ENCODE measurements around the gene CYP4Z1. TPM values are rescaled to one million over a fixed set of nuclear protein-coding genes. Genes with fewer than 3 reads are reported as not detected.
"Not testable (repeated sequence)": the region's sequence is repeated elsewhere in the genome, so short reads cannot be mapped to it uniquely, and the experiment has no call there.

Gene CYP4Z1
- total and polyA plus RNA-seq, 2 donors: 0.42 to 1.7 TPM

DNA sequence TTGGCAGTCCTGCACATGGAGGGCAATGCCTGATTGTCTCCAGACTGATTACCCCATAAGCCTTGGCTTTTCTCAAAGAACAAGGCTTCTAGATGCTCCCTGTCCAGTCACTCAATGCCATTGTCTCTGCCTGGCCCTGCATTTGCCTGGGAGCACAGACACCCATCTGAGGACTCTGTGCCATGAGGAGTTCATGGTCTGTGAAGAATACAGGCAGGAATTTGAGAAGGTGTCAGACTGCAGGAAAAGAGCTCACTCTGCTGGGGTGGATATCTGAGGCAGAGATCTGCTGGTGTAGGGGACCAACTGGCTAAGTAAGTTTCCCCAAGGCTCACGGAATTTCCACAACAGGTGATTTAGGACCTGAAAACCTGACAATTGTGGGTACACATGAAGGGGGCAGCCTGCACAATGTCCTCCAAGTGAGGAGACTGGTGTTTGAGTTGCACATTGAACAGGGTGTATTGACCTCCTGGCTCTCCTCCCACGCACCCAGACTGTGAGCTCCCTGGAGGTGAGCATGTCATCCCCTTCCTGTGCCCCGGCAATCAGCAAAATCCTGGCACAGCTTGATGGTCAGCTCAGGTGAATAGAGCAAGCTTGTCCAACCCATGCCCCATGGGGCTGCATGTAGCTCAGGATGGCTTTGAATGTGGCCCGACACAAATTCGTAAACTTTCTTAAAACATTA lies 71.0 kb downstream of the CYP4Z1 start:
- Histone ChIP-seq H3K4me3 (ENCODE audit: low read length in 2 of 2) (no peak overlapping the region), H3K27me3 (ENCODE audit: control insufficient read depth in 2 of 2, insufficient read depth in 1 of 2, low read length in 1 of 2) (no peaks in the 10 kb centered on the region), H3K36me3 (ENCODE audit: control insufficient read depth in 2 of 2, insufficient read depth in 2 of 2, low read length in 1 of 2) (no peaks in the 10 kb centered on the region), H3K27ac (ENCODE audit: low read depth in 1 of 2, low read length in 1 of 2) (no peak overlapping the region), H3K4me1 (ENCODE audit: control insufficient read depth in 2 of 2, insufficient read depth in 2 of 2, low read length in 2 of 2) (no peaks in the 10 kb centered on the region), H3K9me3 (ENCODE audit: control insufficient read depth in 2 of 2, insufficient read depth in 1 of 2, low read length in 1 of 2) (no peaks in the 10 kb centered on the region)
- 95% methylated on average over 5 of the region's 5 CpGs for WGBS
- DNase-seq (ENCODE audit: low read depth in 6 of 9, low spot score in 9 of 9): no peak

- H3K27me3 ChIP-seq (ENCODE audit: control insufficient read depth in 2 of 2, insufficient read depth in 1 of 2, low read length in 1 of 2); H3K9me3 ChIP-seq (ENCODE audit: control insufficient read depth in 2 of 2, insufficient read depth in 1 of 2, low read length in 1 of 2); H3K27ac ChIP-seq (ENCODE audit: low read depth in 1 of 2, low read length in 1 of 2); H3K4me3 ChIP-seq (ENCODE audit: low read length in 2 of 2); DNase-seq (ENCODE audit: low read depth in 6 of 9, low spot score in 9 of 9); H3K36me3 ChIP-seq (ENCODE audit: control insufficient read depth in 2 of 2, insufficient read depth in 2 of 2, low read length in 1 of 2); H3K4me1 ChIP-seq (ENCODE audit: control insufficient read depth in 2 of 2, insufficient read depth in 2 of 2, low read length in 2 of 2): not testable (repeated sequence)
- 87% methylated on average over 3 of the region's 3 CpGs for WGBS
These were observed 73.3 kb downstream of the CYP4Z1 start for GRCh38 chr1:47140358-47140757.

- not testable (repeated sequence) for DNase-seq (ENCODE audit: low read depth in 6 of 9, low spot score in 9 of 9); H3K9me3 ChIP-seq (ENCODE audit: control insufficient read depth in 2 of 2, insufficient read depth in 1 of 2, low read length in 1 of 2); H3K27ac ChIP-seq (ENCODE audit: low read depth in 1 of 2, low read length in 1 of 2); H3K4me1 ChIP-seq (ENCODE audit: control insufficient read depth in 2 of 2, insufficient read depth in 2 of 2, low read length in 2 of 2); H3K27me3 ChIP-seq (ENCODE audit: control insufficient read depth in 2 of 2, insufficient read depth in 1 of 2, low read length in 1 of 2); H3K4me3 ChIP-seq (ENCODE audit: low read length in 2 of 2); H3K36me3 ChIP-seq (ENCODE audit: control insufficient read depth in 2 of 2, insufficient read depth in 2 of 2, low read length in 1 of 2)
- 77% methylated on average over 6 of the region's 6 CpGs for WGBS
These were observed 76.6 kb downstream of the CYP4Z1 start for GRCh38 chr1:47143654-47144053.

GRCh38 chr1:47146495-47146894 lies 79.5 kb downstream of the CYP4Z1 start:
- H3K27me3 ChIP-seq (ENCODE audit: control insufficient read depth in 2 of 2, insufficient read depth in 1 of 2, low read length in 1 of 2); H3K27ac ChIP-seq (ENCODE audit: low read depth in 1 of 2, low read length in 1 of 2); H3K36me3 ChIP-seq (ENCODE audit: control insufficient read depth in 2 of 2, insufficient read depth in 2 of 2, low read length in 1 of 2); H3K9me3 ChIP-seq (ENCODE audit: control insufficient read depth in 2 of 2, insufficient read depth in 1 of 2, low read length in 1 of 2); H3K4me3 ChIP-seq (ENCODE audit: low read length in 2 of 2); DNase-seq (ENCODE audit: low read depth in 6 of 9, low spot score in 9 of 9); H3K4me1 ChIP-seq (ENCODE audit: control insufficient read depth in 2 of 2, insufficient read depth in 2 of 2, low read length in 2 of 2): not testable (repeated sequence)
- WGBS: 40% methylated on average over 1 of the region's 1 CpG

- DNase-seq (ENCODE audit: low read depth in 6 of 9, low spot score in 9 of 9): no peak
- H3K4me3 ChIP-seq (ENCODE audit: low read length in 2 of 2): no peak overlapping the region
- no peaks in the 10 kb centered on the region for H3K9me3 ChIP-seq (ENCODE audit: control insufficient read depth in 2 of 2, insufficient read depth in 1 of 2, low read length in 1 of 2)
- no peaks in the 10 kb centered on the region for H3K27me3 ChIP-seq (ENCODE audit: control insufficient read depth in 2 of 2, insufficient read depth in 1 of 2, low read length in 1 of 2)
- 74% methylated on average over 6 of the region's 6 CpGs for WGBS
- no peaks in the 10 kb centered on the region for H3K4me1 ChIP-seq (ENCODE audit: control insufficient read depth in 2 of 2, insufficient read depth in 2 of 2, low read length in 2 of 2)
- no peaks in the 10 kb centered on the region for H3K36me3 ChIP-seq (ENCODE audit: control insufficient read depth in 2 of 2, insufficient read depth in 2 of 2, low read length in 1 of 2)
- H3K27ac ChIP-seq (ENCODE audit: low read depth in 1 of 2, low read length in 1 of 2): no peak overlapping the region
These were observed 80.2 kb downstream of the CYP4Z1 start for GRCh38 chr1:47147047-47147785.

- not testable (repeated sequence) for H3K36me3 ChIP-seq (ENCODE audit: control insufficient read depth in 2 of 2, insufficient read depth in 2 of 2, low read length in 1 of 2); H3K27ac ChIP-seq (ENCODE audit: low read depth in 1 of 2, low read length in 1 of 2); DNase-seq (ENCODE audit: low read depth in 6 of 9, low spot score in 9 of 9); H3K9me3 ChIP-seq (ENCODE audit: control insufficient read depth in 2 of 2, insufficient read depth in 1 of 2, low read length in 1 of 2); H3K27me3 ChIP-seq (ENCODE audit: control insufficient read depth in 2 of 2, insufficient read depth in 1 of 2, low read length in 1 of 2); H3K4me3 ChIP-seq (ENCODE audit: low read length in 2 of 2); H3K4me1 ChIP-seq (ENCODE audit: control insufficient read depth in 2 of 2, insufficient read depth in 2 of 2, low read length in 2 of 2)
- WGBS: 68% methylated on average over 9 of the region's 9 CpGs
These were observed 82.1 kb downstream of the CYP4Z1 start for GRCh38 chr1:47149162-47149561.

DNA sequence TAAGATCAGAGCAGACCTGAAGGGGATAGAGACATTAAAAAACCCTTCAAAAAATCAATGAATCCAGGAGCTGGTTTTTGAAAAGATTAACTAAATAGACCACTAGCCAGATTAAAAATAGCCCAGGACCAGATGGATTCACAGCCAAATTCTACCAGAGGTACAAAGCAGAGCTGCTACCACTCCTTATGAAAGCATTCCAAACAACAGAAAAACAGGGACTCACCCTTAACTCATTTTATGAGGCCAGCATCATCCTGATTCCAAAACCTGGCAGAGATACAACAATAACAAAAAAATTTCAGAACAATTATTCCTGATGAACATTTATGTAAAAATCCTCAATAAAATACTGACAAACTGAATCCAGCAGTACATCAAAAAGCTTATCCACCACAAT lies 89.4 kb downstream of the CYP4Z1 start:
- H3K27me3 ChIP-seq (ENCODE audit: control insufficient read depth in 2 of 2, insufficient read depth in 1 of 2, low read length in 1 of 2); H3K9me3 ChIP-seq (ENCODE audit: control insufficient read depth in 2 of 2, insufficient read depth in 1 of 2, low read length in 1 of 2); H3K27ac ChIP-seq (ENCODE audit: low read depth in 1 of 2, low read length in 1 of 2); H3K36me3 ChIP-seq (ENCODE audit: control insufficient read depth in 2 of 2, insufficient read depth in 2 of 2, low read length in 1 of 2); H3K4me1 ChIP-seq (ENCODE audit: control insufficient read depth in 2 of 2, insufficient read depth in 2 of 2, low read length in 2 of 2); DNase-seq (ENCODE audit: low read depth in 6 of 9, low spot score in 9 of 9); H3K4me3 ChIP-seq (ENCODE audit: low read length in 2 of 2): not testable (repeated sequence)

- H3K36me3 ChIP-seq (ENCODE audit: control insufficient read depth in 2 of 2, insufficient read depth in 2 of 2, low read length in 1 of 2); DNase-seq (ENCODE audit: low read depth in 6 of 9, low spot score in 9 of 9); H3K4me3 ChIP-seq (ENCODE audit: low read length in 2 of 2); H3K4me1 ChIP-seq (ENCODE audit: control insufficient read depth in 2 of 2, insufficient read depth in 2 of 2, low read length in 2 of 2); H3K27me3 ChIP-seq (ENCODE audit: control insufficient read depth in 2 of 2, insufficient read depth in 1 of 2, low read length in 1 of 2); H3K27ac ChIP-seq (ENCODE audit: low read depth in 1 of 2, low read length in 1 of 2); H3K9me3 ChIP-seq (ENCODE audit: control insufficient read depth in 2 of 2, insufficient read depth in 1 of 2, low read length in 1 of 2): not testable (repeated sequence)
- 82% methylated on average over 3 of the region's 3 CpGs for WGBS
These were observed 90.9 kb downstream of the CYP4Z1 start for GRCh38 chr1:47157957-47158356.

DNA sequence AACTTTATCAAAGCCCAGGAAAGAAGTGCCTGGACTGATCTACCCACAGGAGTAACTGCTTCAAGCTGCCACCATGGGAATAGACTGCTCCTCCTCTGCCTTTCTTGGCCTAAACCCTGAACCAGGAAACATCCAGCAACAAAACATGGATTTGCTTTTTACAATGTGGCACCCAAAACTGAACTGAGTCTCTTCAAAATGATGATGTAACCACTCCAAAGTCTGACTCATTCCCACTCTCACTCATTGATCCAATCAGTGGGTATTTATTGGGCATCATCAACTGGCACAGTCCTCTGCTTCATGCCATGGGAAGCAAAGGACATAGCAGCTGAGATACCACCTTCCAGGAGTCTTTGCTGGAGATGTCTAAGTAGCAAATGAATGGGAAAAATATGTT lies 93.7 kb downstream of the CYP4Z1 start:
- Histone ChIP-seq H3K36me3 (ENCODE audit: control insufficient read depth in 2 of 2, insufficient read depth in 2 of 2, low read length in 1 of 2) (no peaks in the 10 kb centered on the region), H3K27ac (ENCODE audit: low read depth in 1 of 2, low read length in 1 of 2) (no peak overlapping the region), H3K4me3 (ENCODE audit: low read length in 2 of 2) (no peak overlapping the region), H3K4me1 (ENCODE audit: control insufficient read depth in 2 of 2, insufficient read depth in 2 of 2, low read length in 2 of 2) (no peaks in the 10 kb centered on the region), H3K9me3 (ENCODE audit: control insufficient read depth in 2 of 2, insufficient read depth in 1 of 2, low read length in 1 of 2) (no peaks in the 10 kb centered on the region), H3K27me3 (ENCODE audit: control insufficient read depth in 2 of 2, insufficient read depth in 1 of 2, low read length in 1 of 2) (no peaks in the 10 kb centered on the region)
- DNase-seq (ENCODE audit: low read depth in 6 of 9, low spot score in 9 of 9): no peak

All from thymus (tissue), 11 donors.